Thymus (tissue), 11 donors: ENCODE data around the gene PLA2G6. TPM values are rescaled to one million over a fixed set of nuclear protein-coding genes. Genes with fewer than 3 reads are reported as not detected.
A peak's percentile ranks its signal among the peaks of the same experiment; 100 is the strongest.

Experiments used
- DNase-seq, 9 donors: peaks; one replicate each; pipeline ENCODE4 v3.0.0-alpha.2; 2013; ENCODE audit warnings: low spot score in 9 of 9, low read depth in 6 of 9, missing footprints in 1 of 9
- H3K27ac ChIP-seq, 2 donors: one replicate each; pipeline ENCODE4 v1.5.1; 2013; ENCODE audit warnings: control low read depth in 1 of 2, low read depth in 1 of 2, low read length in 1 of 2, mild to moderate bottlenecking in 1 of 2, moderate library complexity in 1 of 2
- H3K27me3 ChIP-seq, 2 donors: one replicate each; pipeline ENCODE4 v1.5.1; 2013; ENCODE audit warnings: low read length in 1 of 2; ENCODE audit not compliant: control insufficient read depth in 2 of 2, insufficient read depth in 1 of 2
- H3K36me3 ChIP-seq, 2 donors: one replicate each; pipeline ENCODE4 v1.5.1; 2013; ENCODE audit warnings: low read length in 1 of 2, mild to moderate bottlenecking in 1 of 2, moderate library complexity in 1 of 2; ENCODE audit not compliant: control insufficient read depth in 2 of 2, insufficient read depth in 2 of 2
- H3K4me1 ChIP-seq, 2 donors: one replicate each; pipeline ENCODE4 v1.5.1; 2013; ENCODE audit warnings: low read length in 2 of 2; ENCODE audit not compliant: control insufficient read depth in 2 of 2, insufficient read depth in 2 of 2
- H3K4me3 ChIP-seq, 2 donors: one replicate each; pipeline ENCODE4 v1.5.1; 2013; ENCODE audit warnings: low read length in 2 of 2, control low read depth in 1 of 2, mild to moderate bottlenecking in 1 of 2
- H3K9me3 ChIP-seq, 2 donors: one replicate each; pipeline ENCODE4 v1.5.1; 2013; ENCODE audit warnings: low read length in 1 of 2, mild to moderate bottlenecking in 1 of 2; ENCODE audit not compliant: control insufficient read depth in 2 of 2, insufficient read depth in 1 of 2
- WGBS: extraction: QIAGEN DNeasy Blood & Tissue Kit; methylation state at CpG from one replicate; pipeline ENCODE4 v1.1.7; 2013; 5-methylcytosine and 5-hydroxymethylcytosine counted together
- polyA plus RNA-seq: library from polyadenylated mRNA; stranded (reverse); fragments of 200-250 nt; gene quantifications from one replicate; pipeline ENCODE4 v1.2.3, GENCODE V29; 2013
- total RNA-seq: library from RNA; stranded (reverse); fragments of 120-200 nt; gene quantifications from one replicate; pipeline ENCODE4 v1.2.4, GENCODE V29; 2013
- donor health status: healthy.

Gene PLA2G6
- total and polyA plus RNA-seq, 2 donors: 25.6 to 103 TPM

DNA sequence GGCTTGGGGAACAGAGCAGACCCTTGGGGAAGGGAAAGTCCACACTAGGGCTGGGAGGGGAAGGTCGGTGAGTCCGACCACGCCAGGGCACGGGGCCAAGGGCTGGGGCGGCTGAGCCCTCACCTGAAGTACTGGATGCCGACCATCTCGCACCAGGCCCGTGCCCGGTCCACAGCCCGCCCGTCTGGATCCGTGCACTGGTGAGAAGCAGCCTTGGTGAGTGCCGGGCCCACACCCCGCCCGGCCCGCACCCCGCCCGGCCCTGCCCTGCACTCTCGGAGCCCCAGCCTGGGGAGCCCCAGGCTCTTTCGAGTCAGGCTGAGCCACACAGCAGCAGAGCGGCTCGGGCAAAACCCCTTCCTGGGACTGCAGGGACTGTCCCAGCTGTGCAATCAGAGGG, 69.2 kb downstream of the PLA2G6 start:
- WGBS: 98% methylated on average over 22 of the region's 22 CpGs
- peaks cover 15 to 36% of the 10 kb centered on the region in 2 donors for H3K36me3 ChIP-seq
- H3K4me3 ChIP-seq: no peak overlapping the region
- H3K27me3 ChIP-seq: no peaks in the 10 kb centered on the region
- no peaks in the 10 kb centered on the region for H3K9me3 ChIP-seq
- H3K27ac ChIP-seq: no peak overlapping the region
- H3K4me1 ChIP-seq: no peaks in the 10 kb centered on the region
- no peak for DNase-seq

DNA sequence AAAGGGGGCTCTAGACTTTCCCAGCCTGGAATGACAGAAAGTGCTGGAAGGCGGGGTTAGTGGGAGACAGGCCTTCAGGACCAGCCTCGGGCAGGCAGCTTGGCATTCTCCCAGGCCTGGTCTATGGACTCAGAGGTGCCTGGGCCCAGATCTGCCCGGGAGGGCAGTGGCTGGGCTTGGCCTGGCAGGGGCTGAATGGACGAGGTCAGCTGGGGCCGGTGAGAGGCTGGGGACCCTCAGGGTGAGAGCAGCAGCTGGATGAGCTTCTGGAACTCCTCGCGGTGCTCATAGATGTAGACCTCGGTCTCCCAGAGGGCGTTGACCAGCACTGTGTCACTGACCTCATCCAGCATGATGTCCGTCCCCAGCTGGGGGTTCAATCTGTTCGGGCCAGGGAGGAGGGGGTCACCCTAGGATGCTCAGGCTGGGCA, 69.7 kb downstream of the PLA2G6 start:
- Histone ChIP-seq H3K27me3 (no peaks in the 10 kb centered on the region), H3K36me3 (peaks cover 15 to 36% of the 10 kb centered on the region in 2 donors), H3K4me3 (no peak overlapping the region), H3K4me1 (no peaks in the 10 kb centered on the region), H3K9me3 (no peaks in the 10 kb centered on the region), H3K27ac (no peak overlapping the region)
- no peak for DNase-seq
- WGBS: 96% methylated on average over 11 of the region's 11 CpGs

DNA sequence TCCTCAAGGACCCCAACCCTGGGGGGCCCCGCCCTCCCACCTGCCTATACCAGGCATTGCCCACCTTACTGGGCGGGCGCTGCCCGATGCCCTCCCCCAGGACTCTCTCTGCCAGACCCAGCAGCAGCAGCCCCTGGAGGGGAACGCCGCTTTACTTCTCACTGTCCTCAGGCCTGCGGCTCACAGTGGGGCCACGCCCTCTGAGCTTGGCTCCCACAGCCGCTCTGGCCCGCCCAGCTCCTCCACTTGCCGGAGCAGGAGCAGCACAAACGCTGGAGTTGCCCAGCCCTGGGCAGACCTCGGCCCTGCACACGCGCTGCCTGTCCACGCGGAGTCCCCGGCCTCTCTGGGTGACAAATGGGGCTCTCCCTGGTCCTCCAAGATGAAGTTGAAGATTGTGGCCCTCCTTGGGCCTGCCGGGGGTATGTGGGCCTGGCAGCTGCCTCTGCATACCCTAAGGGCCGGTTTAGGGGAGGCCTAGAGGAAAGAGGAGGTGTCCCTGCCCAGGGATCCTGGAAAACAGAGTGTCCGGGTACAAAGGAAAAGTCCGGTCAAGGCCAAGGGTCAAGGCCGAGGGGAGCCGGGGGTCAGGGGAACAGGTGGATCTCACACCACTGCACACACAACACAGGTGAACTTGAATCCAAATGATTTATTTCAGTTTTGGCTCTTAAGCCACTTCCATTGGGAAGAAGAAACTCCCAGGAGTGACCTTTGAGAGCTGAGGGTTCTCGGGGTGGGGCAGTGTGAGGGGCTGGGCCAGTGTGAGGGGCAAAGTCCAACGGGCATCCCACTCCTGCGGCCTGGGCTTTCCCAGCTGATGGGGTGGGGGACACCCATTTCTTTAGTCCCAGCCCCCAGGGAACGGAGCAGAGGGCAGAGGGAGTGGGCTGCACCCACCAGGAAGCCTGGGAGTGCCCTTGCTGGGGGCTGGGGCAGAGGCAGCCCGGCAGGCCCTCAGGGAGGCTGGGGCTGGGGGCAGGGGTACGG, 70.5 kb downstream of the PLA2G6 start:
- Histone ChIP-seq H3K4me1 (no peaks in the 10 kb centered on the region), H3K4me3 (no peak overlapping the region), H3K9me3 (no peaks in the 10 kb centered on the region), H3K27me3 (no peaks in the 10 kb centered on the region), H3K27ac (no peak overlapping the region), H3K36me3 (peaks cover 15 to 36% of the 10 kb centered on the region in 2 donors)
- 96% methylated on average over 30 of the region's 30 CpGs for WGBS
- DNase-seq: no peak

DNA sequence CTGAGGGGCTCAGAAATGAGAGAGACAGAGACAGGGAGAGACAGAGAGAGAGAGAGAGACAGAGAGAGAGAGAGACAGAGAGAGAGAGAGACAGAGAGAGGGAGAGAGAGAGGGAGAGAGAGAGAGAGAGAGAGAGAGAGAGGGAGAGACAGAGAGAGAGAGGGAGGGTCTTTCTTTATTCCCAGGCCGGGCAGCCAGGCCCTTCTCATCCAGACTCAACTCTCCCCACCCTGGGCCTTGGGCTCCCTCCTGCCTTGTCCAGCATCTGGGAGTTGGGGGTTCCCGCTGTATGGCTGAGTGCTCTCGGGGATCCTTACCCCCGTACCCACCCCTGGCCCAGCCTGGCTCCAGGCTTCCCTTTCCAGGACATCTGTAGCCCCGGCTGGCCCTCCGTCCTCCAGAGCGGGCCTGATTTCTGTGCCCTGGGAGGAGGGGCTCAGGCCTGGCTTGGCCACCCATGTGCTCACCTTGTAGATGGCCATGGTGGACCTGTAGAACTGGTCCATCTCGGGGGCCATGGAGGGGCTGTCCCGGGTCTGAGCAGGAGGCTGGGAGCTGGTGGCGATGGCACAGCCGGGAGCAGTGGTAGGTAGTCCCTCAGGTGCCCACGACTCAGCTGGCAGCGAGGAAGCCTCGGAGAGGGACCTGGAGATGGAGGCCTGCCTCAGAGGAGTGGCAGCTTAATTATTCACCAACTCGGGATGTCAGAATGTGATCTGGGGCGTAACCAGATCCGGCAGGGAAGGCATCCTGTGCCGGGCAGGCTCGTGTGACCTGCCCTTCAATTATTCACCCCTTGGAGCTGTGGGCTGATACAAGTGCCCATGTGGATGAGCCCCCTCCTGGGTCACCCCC, 71.4 kb downstream of the PLA2G6 start, which contains the start of gene BAIAP2L2:
TSS of gene BAIAP2L2 (minus strand) at position 677 of the 855 bp plus-strand sequence. CDS start at position 518, 159 bp downstream.
- WGBS: 95% methylated on average over 19 of the region's 19 CpGs
- H3K4me1 ChIP-seq: no peaks in the 10 kb centered on the region
- DNase-seq: no peak
- H3K9me3 ChIP-seq: no peaks in the 10 kb centered on the region
- H3K36me3 ChIP-seq: peaks cover 11 to 29% of the 10 kb centered on the region in 2 donors
- no peak within 1 kb of the TSS for H3K27ac ChIP-seq
- no peaks in the 10 kb centered on the region for H3K27me3 ChIP-seq
- H3K4me3 ChIP-seq: no peak within 1 kb of the TSS

DNA sequence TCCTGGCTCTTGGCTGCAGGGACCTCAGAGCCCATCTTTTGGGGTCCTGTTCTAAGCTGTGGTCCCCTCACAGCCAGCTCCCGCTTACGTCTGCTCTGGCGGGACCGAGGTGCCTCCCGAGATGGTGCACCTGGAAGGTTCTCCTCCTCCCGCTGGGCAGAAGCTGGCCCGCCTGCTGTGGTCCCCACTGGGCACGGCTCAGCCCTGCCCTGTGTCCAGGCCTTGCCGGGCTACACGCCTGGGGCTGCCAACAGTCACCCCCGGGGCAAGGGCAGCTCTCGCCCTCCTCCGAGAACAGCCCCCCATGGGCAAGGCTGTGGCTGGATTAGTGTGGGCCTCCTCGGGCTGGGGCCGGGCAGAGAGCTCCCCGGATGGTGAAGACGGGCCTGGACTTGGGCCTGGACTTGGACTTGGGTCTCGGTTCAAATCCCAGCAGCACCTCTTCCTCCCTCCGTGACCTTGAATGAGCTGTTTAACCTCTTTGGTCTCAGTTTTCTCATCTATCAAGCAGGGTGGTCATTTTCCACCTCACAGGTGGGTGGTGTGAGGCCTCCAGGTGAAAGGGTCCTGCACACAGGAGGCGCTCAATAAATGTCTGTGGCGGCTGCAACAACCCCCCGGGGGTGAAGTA, 72.1 kb downstream of the PLA2G6 start:
- peak in 1 of 9 donors; percentile 26 for DNase-seq
- H3K27ac ChIP-seq: no peak overlapping the region

DNA sequence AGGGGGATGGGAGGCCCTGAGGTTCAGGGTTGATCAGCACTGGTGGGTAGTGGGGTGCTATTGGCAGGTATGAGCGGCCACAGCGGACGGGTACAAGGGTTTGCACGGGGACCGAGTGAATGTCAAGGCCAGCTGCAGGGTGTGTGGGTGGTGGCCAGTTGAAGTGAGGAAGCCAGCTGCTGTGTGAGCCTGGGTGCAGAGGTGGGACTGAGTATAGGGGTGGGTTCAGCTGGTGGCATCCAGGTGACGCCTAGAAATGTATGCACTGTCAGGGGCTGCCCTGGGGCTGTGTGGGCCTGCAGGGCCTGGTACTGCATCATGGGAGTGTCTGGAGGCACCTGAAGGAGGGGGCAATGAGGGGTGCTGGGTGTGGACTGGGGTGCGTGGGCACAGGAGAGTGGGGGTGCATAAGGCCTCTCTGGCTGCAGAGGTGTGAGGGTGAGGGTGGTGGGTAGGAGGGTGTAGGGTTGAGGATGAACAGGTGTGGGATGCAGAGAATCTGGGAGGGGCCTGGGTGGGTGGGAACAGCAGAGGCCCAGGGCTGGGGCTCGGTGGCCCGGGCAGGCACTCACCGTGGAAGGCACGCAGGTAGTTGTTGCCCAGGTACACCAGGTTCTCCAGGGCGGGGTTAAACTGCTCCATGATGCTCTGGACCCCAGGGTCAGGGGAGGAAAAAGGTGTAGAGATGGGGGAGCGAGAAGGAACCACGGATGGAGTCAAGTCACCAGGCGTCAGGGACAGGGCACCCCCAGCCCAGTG, 72.9 kb downstream of the PLA2G6 start:
- no peak overlapping the region for H3K4me3 ChIP-seq
- no peaks in the 10 kb centered on the region for H3K27me3 ChIP-seq
- no peaks in the 10 kb centered on the region for H3K9me3 ChIP-seq
- DNase-seq: no peak
- WGBS: 99% methylated on average over 15 of the region's 15 CpGs
- no peaks in the 10 kb centered on the region for H3K4me1 ChIP-seq
- H3K27ac ChIP-seq: no peak overlapping the region
- peaks cover 6 to 26% of the 10 kb centered on the region in 2 donors for H3K36me3 ChIP-seq

More for the DNA sequence above, 72.1 kb downstream of the PLA2G6 start:
- no peaks in the 10 kb centered on the region for H3K4me1 ChIP-seq
- WGBS: 95% methylated on average over 22 of the region's 22 CpGs
- H3K9me3 ChIP-seq: no peaks in the 10 kb centered on the region
- H3K4me3 ChIP-seq: no peak overlapping the region
- peaks cover 8 to 26% of the 10 kb centered on the region in 2 donors for H3K36me3 ChIP-seq
- H3K27me3 ChIP-seq: no peaks in the 10 kb centered on the region

DNA sequence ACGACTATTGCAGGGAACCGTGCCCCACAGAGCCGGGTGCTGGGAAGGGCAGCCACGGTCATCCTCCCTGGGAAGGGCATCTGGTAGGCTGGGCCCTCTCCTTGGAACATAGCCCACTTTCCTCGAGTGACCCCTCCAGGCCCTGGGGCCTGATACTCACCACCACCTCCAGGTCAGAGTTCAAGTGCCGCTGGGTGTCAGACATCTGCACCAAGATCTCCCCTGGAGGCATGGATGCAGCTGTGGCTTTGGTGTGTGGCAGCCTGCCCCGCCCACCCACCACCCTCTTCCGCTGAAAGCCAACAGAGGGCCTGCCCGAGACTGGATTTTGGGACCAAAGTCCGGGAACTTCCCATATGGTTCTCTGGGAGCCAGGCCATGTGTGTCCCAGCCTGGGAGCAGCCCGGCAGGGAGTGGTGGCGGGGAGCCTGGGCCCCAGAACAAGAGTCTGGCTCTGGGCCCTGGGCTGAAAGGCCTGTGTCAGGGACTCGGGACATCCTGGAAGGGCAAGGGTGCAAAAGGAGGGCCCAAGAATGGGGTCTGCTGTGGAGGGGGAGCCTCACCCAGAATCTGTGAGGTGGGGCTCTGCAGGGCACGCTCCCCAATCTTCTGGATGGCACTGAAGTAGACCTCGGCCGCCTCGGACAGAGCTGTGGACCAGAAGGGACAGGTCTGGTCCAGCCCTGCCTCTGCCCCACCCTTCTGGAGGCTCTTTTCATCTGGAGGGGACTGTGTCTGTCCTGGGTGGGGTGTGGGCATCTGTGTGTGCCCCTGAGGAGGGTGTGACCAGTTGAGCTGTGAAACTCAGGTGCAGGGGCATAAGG, 73.7 kb downstream of the PLA2G6 start:
- WGBS: 98% methylated on average over 17 of the region's 17 CpGs
- H3K27me3 ChIP-seq: no peaks in the 10 kb centered on the region
- H3K4me3 ChIP-seq: no peak overlapping the region
- peaks cover 0 to 19% of the 10 kb centered on the region in 2 donors for H3K36me3 ChIP-seq
- H3K27ac ChIP-seq: no peak overlapping the region
- H3K4me1 ChIP-seq: no peaks in the 10 kb centered on the region
- H3K9me3 ChIP-seq: no peaks in the 10 kb centered on the region
- no peak for DNase-seq
